ENCODE data around the gene LRRC15. TPM values are rescaled to one million over a fixed set of nuclear protein-coding genes. Genes with fewer than 3 reads are reported as not detected.

LRRC15 gene
- total RNA-seq, 4 donors from 2014 or later = 0.79 to 6.7 (median 1.4) TPM

DNA sequence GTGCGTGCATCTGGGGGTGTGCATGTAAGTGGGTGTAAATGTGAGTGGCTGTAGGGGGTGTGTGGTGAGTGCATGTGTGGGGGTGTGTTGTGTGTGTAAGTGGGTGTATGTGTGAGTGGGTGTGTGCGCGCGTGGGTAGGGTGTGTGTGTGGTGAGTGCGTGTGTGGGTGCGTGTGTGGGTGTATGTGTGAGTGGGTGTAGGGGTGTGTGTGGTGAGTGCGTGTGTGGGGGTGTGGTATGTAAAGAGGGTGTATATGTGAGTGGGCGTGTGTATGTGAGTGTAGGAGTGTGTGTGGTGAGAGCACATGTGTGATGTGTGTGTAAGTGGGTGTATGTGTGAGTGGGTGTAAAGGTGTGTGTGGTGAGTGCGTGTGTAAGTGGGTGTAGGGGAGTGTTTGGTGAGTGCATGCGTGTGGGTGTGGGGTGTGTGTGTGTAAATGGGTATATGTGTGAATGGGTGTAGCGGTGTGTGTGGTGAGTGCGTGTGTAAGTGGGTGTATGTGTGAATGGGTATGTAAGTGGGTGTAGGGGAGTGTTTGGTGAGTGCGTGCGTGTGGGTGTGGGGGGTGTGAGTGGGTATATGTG, 17.5 kb downstream of the LRRC15 start:
- 89 to 90% methylated on average over 14 of the region's 14 CpGs for WGBS, 2 donors
- intact Hi-C loops (cut with DNase I) = no loop called here
- H3K4me1 ChIP-seq = no peaks in the 10 kb centered on the region

DNA sequence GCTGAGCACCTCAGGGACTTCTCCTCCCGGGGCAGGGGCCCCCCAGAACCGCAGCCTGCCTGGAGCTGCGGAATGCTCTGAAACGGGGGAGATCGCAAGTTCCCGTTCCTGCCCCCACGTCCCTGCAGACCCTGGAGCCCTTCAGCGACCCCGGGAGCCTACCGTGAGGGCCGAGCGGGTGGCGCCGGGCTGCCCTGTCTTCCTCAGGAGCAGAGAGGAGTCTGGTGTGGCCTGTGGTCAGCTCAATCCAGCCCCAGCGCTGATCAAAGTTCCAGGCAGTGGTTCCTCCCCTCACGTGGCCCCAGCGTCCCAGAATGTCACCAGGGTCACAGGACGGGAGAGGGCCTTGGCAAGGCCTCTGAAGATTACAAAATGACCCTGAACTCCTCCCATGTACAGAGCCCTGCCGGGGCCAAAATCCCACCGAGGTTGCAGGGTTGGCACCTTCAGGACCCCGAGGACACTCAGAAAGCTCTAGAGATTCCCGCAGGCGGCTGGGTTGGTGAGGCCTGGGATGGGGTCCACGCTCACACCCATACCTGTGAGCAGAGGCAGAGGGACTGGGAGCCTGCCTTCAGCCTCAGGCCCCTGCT, 18.4 kb downstream of the LRRC15 start, which contains the start of gene CPN2:
TSS of gene CPN2 (minus strand) at position 249 of the 593 bp plus-strand sequence. CDS start 8,626 bp downstream, outside the sequence.
- intact Hi-C loops (cut with DNase I) = no loop called here
- Histone ChIP-seq H3K9me3 (no peaks in the 10 kb centered on the region), H3K4me1 (no peaks in the 10 kb centered on the region), H3K27ac (no peak within 1 kb of the TSS), H3K27me3 (no peaks in the 10 kb centered on the region), H3K4me3 (replicated peaks in 1 of 3) (no peak within 1 kb of the TSS), H3K36me3 (no peaks in the 10 kb centered on the region)
- TF ChIP-seq, protein P1, sequence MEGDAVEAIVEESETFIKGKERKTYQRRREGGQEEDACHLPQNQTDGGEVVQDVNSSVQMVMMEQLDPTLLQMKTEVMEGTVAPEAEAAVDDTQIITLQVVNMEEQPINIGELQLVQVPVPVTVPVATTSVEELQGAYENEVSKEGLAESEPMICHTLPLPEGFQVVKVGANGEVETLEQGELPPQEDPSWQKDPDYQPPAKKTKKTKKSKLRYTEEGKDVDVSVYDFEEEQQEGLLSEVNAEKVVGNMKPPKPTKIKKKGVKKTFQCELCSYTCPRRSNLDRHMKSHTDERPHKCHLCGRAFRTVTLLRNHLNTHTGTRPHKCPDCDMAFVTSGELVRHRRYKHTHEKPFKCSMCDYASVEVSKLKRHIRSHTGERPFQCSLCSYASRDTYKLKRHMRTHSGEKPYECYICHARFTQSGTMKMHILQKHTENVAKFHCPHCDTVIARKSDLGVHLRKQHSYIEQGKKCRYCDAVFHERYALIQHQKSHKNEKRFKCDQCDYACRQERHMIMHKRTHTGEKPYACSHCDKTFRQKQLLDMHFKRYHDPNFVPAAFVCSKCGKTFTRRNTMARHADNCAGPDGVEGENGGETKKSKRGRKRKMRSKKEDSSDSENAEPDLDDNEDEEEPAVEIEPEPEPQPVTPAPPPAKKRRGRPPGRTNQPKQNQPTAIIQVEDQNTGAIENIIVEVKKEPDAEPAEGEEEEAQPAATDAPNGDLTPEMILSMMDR (IDR thresholded peaks at IDR 0.05) = no peak
- no peak for TF ChIP-seq POLR2A (IDR thresholded peaks at IDR 0.05)
- DNase-seq = no peak
- 80 to 94% methylated on average over 12 to 16 of the region's 24 CpGs for WGBS, 2 donors

More for the DNA sequence above, 17.5 kb downstream of the LRRC15 start:
- no peaks in the 10 kb centered on the region for H3K9me3 ChIP-seq
- H3K27ac ChIP-seq = no peak overlapping the region
- no peak overlapping the region for H3K4me3 ChIP-seq (replicated peaks in 1 of 3)
- DNase-seq = no peak
- H3K27me3 ChIP-seq = no peaks in the 10 kb centered on the region
- no peaks in the 10 kb centered on the region for H3K36me3 ChIP-seq
- TF ChIP-seq, protein P1 (IDR thresholded peaks at IDR 0.05) = no peak
- no peak for TF ChIP-seq POLR2A (IDR thresholded peaks at IDR 0.05)

DNA sequence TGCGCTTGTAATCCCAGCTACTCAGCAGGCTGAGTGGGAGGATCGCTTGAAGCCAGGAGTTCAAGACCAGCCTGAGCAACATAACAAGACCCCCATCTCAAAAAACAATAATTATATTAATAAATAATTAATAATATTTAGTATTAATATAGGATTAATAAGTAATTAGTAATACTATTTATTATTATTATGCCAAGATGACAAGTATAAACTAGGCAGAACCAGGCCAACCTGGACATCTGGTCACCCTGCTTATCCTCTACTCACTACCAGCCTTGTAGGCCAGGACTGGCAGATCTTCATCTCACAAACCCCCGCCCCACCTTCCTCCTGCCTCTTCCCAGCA, 18.8 kb downstream of the LRRC15 start:
- H3K4me1 ChIP-seq = no peaks in the 10 kb centered on the region
- WGBS, 2 donors = 78 to 84% methylated on average over 3 of the region's 3 CpGs
- H3K36me3 ChIP-seq = no peaks in the 10 kb centered on the region
- no peak overlapping the region for H3K27ac ChIP-seq
- TF ChIP-seq POLR2A (IDR thresholded peaks at IDR 0.05) = no peak
- TF ChIP-seq, protein P1 (IDR thresholded peaks at IDR 0.05) = no peak
- no peaks in the 10 kb centered on the region for H3K9me3 ChIP-seq
- DNase-seq = no peak
- no peaks in the 10 kb centered on the region for H3K27me3 ChIP-seq
- no peak overlapping the region for H3K4me3 ChIP-seq (replicated peaks in 1 of 3)
- intact Hi-C loops (cut with DNase I) = no loop called here

DNA sequence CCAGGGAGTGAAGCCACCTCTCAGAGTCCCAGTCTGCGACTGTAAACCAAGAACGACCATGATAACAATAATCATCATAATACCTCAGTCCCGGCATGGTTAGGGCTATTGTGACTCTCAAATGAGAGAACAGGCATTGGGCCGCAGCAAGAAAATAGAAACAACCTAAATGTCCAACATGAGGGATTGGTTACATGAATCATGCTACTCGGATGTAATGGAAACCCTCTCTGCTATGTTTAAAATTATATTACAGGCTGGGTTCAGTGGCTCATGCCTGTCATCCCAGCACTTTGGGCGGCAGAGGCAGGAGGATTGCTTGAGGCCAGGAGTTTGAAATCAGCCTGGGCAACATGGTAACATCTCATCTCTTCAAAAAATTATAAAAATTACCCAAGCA, 21.2 kb downstream of the LRRC15 start:
- DNase-seq = no peak
- intact Hi-C loops (cut with DNase I) = no loop called here
- no peaks in the 10 kb centered on the region for H3K36me3 ChIP-seq
- no peak for TF ChIP-seq POLR2A (IDR thresholded peaks at IDR 0.05)
- TF ChIP-seq, protein P1 (IDR thresholded peaks at IDR 0.05) = no peak
- no peak overlapping the region for H3K27ac ChIP-seq
- H3K4me1 ChIP-seq = peaks cover 0 to 4% of the 10 kb centered on the region in 2 donors
- H3K4me3 ChIP-seq (replicated peaks in 1 of 3) = no peak overlapping the region
- 89% methylated on average over 6 of the region's 6 CpGs for WGBS, 2 donors
- no peaks in the 10 kb centered on the region for H3K9me3 ChIP-seq
- H3K27me3 ChIP-seq = no peaks in the 10 kb centered on the region

DNA sequence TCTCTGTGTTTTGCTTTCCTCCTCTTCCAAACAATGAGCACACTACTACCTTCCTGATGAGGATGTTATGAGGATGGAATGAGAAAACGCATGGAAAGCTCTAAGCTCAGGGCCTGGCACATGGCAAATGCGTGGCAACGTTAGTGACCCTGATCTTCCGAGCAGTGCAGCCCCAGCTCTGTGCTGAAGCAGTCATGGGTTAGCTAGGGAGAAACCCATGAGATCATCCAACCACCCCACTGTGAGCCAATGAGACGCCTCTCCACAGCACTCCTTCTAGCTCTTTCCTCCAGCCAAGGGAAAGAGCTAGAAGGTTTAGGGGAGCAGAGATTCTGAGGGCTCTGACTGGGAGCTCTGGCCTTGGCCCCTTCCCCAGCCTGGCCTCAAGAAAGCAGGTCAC, 22.9 kb downstream of the LRRC15 start:
- intact Hi-C loops (cut with DNase I) = no loop called here
- DNase-seq = no peak
- Histone ChIP-seq H3K27me3 (no peaks in the 10 kb centered on the region), H3K4me3 (replicated peaks in 1 of 3) (no peak overlapping the region), H3K9me3 (no peaks in the 10 kb centered on the region), H3K36me3 (no peaks in the 10 kb centered on the region), H3K4me1 (peaks cover 0 to 4% of the 10 kb centered on the region in 2 donors), H3K27ac (no peak overlapping the region)
- WGBS, 2 donors = 86 to 88% methylated on average over 5 of the region's 5 CpGs
- TF ChIP-seq, protein P1 (IDR thresholded peaks at IDR 0.05) = no peak
- TF ChIP-seq POLR2A (IDR thresholded peaks at IDR 0.05) = no peak

All from thyroid gland (tissue), 4 donors.